NCI-H748 (cell line): ENCODE data around the gene NFIB.
A peak's percentile ranks its signal among the peaks of the same experiment; 100 is the strongest.

Experiments used
- DNase-seq: peaks from one replicate; lab custom pipeline; 2025; ENCODE audit not compliant: unreplicated experiment; lab: John Stamatoyannopoulos, UW

NFIB gene

DNA sequence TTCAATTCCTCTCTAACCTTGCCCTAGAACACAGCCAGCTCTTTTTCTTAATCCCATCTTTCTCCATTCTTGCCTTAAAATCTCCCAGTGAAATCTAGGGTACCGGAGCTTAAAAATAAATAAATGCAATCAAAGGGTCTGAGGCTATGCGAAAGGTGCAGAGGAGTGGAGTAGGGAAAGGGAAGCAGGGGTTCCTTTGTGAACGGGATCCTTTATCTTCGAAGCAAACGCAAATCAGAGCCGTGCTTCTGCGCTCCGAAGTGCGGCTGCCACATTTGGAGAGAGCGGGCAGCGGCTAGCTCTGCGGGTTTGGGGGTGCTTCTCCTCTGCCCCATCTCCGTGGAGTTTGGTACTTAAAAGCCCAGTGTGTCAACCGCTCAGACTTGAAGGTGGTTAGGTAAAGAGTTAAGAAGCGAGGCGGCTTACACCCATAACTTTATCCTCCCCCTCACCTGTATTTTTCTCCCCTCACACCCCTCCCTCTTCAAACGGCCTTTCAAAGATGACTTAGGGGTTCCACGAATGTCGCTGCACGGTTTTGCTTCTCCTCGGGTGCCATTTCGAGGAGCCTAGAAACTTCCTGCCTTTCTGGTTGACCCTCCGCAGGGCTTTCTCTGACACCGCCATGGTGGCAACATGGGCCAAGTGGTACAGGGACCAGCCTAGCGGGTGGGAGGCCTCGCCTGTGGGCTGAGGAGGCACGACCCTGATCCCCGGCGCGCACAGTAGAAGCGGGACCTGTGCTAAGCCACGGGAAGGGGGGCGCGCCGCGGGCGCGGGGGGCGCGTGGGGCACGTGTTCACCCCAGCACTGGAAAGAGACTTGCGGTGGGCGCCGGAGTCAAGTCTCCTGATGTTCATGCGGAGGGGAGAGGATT is 31.7 kb upstream of the NFIB start:
- no peak for DNase-seq

DNA sequence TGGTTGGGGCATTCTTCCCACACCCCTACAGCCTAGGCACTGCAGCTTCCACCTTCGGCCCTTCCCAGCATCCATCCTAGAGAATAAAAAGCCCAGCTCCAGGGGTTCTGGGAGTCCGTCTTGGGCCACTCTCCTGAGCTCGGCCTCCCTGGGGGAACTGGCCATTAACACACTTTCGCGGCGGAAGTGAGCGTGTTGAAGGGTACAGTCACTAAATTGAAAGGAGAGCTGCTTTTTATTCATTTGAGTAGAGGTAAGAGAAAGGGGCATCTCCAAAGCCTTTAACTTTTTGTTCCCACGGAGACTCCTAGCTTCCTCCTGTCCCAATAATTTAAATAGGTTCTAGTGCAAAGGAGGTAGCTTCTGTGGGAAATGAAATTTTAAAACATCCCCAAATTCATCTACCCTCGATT is 31.0 kb upstream of the NFIB start:
- DNase-seq = no peak

DNA sequence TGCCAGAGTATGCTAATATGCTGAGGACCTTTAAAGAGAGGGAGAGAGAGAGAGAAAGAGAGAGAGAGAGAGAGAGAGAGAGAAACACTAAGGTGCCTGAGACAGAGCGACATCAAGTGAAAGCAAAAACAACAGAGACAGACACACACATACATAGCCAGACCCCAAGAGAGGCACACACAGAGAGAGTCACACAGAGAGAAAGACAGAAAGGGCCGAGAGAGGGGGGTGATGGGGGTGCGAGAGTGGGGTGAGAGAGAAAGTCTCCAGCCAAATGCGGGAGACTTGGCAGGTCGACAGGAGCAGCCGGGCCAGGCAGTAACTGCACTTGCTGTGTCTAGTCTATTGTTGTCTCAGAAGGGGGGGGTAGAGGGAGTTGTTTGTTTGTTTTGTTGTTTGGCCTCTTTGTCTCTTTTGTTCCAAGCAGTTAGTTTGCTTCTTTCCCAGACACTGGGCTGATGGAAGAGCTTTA is 30.1 kb upstream of the NFIB start:
- peak; percentile 55 for DNase-seq

DNA sequence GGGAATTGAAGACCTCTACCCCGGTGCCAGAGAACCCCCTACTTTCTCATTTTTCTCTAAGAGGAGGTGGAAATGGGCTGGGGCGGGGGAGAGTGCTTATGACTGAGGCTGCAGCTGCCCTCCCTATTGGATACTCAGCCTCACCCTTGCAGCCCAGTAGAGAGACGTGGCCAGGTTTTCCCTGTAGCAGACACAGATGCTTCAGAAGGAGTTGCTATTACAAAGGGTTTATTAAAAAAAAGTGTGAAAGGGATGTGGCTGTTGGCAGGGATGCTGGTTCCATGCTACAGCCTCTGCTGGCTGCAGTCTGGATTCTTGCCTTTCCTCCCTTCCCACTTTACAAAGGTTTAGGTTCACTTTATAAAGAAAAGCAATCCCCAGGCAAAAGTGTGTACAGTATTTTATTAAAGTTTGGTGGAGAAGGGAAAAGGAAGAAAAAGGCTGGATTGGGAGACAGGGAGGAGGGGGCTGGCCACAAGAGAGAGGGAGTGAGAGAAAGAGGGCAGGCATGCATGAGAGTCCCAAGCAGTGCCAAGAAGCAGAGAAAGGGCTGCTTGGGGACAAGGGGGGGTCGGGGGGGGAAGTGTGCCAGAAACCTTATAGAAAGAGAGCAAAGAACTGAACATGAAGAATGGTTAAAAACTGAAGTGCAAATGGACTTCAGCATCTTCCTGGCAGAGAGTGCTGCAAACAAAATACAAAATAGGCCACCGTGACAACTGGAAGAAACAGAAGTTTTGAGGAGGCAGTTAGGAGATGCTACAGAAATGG is 29.5 kb upstream of the NFIB start:
- peak; percentile 17 for DNase-seq

DNA sequence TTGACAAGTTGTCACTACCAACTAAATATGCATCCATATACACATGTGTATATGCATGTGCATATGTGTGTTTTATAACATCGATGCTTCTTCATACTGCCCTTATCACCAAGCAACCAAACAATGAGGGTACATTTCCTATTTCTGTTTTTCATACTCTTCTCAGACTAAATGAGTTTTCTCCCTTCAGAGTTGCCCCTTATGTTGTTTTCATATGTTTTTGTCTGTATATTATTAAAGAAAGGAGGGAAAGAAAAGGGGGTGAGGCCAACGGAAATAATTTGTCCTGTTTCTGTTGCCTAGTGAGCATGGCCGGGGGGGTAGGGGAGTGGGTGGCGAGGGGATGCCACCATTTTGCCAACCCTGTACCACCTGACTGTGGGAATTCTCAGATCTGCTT is 28.8 kb upstream of the NFIB start:
- no peak for DNase-seq

DNA sequence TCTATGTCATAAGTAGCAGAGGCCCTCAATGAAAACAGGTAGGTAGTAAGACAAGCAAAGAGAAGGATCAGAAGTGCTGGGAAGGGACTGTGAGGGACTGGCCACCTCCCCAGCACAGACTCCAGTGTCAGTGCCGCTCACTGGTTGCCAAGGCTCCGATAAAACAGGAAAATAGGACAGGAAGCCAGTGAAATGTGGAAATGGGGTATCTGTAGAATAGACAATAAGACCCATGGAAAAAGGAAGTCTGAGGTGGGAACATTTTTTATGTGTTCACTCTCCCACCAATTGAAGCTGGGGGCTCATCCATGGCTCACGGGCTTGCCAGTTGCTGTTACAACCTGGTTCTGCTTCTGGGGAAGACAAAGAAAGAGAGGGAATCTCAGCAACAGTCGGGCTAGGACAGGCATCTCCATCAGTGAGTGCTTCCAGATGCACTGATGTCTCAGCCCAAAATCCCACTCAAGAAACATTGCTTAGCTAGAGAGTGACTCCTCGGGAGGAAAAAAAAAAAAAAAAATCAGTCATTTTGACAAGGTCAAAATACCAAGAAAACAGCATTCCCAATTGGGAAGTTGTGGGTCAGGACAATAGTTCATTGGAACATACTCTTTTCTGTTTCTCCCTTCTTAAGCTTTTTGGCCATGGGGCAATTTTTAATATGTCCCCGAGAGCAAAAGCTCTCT is 27.6 kb upstream of the NFIB start:
- no peak for DNase-seq

DNA sequence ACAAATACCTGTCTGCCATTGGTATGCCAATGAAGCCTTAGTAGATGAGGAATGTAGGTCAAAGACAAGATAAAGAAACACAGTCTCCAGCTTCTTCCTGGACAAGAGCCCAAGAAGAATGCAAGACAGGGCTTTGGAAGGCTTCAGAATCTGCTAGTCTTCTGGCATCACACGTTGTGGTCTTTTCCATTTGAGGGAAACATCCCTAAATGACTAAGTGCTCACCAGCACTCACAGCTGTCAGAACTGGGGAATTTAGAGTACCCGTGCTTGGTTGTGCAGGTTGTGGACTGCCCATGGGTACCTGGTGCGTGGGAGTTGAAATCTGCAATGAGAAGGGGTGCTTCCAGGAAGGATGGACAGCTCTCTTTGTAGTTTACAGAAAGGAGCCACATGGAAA is 27.1 kb upstream of the NFIB start:
- DNase-seq = no peak

DNA sequence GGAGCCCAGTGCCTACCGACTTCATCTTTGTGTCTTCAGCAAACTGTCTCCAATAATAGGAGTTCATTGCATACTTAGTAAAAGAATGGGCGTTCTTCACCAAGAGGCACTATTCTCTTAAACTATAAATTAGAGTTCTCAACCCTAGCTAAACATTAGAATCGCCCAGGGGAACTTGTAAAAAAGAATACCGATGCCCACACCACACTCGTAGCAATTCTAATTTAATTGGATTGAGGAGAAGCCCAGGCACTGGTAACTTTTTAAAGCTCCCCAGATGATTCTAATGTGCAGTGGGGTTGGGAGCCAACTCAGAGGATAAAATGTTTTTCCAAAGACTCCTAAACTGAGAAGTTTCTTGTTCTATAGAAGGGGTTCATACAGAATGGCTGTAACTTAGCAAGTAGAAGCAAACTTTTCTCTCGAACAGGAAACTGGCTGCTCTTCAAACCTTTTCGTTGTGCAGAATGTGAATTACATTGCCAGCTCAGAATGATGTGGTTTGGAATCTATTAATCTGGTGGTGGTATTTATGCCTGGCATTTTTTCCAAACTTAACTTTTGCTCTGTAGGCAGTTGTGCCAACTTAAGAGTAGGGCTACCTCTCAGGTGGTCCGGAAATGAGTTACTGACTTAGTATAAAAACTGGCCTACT is 26.4 kb upstream of the NFIB start:
- no peak for DNase-seq

DNA sequence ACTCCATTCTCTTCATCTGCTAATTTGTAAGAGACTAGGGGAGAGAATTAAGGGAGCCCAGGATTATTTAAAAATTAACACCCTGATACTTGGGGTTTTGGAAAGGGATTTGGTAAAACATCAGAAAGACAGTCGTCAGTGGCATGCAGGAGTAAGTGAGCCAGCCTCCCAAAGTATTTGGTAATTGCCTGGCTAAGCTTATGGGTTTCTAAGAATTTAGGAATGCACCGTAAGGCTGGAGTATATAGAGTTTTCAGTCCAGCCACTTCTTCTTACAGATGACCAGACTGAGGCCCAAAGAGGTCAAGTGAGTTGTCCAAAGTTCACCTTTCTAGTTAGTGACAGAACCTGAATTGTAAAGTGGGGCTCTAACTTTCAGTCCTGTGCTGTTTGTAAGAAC is 25.8 kb upstream of the NFIB start:
- DNase-seq = no peak

DNA sequence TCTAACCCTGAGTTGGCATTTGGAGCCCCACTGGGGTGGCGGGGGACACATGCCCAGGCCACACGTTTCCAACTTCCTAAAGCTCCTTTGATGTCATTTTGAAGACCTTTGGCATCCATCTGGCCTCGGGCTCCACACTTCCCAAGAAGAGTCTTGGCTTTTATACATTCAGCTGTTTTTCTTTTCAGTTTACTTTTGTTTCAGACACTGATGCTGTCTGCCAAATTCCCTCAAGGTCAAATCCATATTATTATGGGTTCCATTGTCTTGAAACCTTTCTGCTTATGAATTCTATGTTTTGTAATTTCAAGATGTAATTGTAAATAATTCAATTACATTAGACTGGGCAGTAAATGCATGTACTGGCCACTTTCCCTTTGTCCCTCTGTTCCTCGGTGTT is 23.7 kb upstream of the NFIB start:
- no peak for DNase-seq

DNA sequence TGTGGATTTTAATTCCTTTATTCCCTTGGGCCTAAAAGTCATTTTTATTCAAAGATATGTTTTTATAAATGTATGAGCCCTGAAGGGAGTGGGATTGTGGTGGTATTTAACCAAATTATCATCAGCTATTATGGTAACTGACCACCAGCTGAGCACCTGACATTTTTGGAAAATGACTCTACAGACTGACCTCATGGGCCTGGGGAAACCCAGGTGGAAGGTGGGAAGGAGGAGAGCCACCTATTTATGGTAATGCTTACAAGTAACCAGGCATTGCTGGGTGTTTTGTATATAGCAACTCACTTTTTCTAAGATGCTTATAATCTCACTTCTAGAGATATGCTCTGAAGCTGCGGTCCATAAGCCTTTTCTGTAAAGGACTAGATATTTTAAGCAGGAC is 22.3 kb upstream of the NFIB start:
- DNase-seq = no peak

DNA sequence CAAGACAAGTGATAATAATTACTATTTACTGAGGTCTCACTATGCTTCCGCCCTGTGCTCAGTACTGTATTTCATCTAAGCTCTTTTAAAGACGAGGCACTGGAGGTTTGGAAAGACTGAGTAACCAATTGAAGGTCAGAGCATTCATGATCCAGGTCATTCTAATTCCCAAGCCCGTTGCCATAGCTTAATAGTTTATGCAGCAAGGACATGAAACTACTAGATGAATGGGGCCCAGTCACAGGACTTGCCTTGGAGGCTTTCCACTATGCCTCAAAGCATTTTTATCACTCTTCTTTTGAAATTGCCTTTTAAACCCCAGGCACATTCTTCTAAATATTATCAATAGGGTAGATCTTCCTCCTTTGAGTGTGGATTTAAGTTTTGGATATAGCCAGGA is 17.2 kb upstream of the NFIB start:
- no peak for DNase-seq

DNA sequence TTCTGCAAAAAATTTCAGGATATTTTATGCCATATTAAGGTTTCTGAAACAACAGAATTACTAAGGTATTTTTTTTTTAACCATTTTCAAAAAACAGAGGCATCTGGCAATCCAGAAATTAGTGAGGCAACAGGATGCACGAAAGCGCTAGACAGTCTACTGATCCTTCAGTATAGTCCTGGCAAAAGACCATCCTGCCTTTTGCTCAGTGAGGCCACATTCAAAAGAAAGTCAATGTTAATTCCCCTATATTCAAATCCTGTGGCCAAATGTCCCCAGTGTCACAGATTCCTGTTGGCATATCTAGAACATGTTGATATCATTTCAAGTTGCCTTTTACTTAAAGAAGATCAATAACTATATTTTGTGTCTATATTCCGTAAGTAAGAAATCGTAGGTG is 13.1 kb upstream of the NFIB start:
- peak; percentile 49 for DNase-seq

DNA sequence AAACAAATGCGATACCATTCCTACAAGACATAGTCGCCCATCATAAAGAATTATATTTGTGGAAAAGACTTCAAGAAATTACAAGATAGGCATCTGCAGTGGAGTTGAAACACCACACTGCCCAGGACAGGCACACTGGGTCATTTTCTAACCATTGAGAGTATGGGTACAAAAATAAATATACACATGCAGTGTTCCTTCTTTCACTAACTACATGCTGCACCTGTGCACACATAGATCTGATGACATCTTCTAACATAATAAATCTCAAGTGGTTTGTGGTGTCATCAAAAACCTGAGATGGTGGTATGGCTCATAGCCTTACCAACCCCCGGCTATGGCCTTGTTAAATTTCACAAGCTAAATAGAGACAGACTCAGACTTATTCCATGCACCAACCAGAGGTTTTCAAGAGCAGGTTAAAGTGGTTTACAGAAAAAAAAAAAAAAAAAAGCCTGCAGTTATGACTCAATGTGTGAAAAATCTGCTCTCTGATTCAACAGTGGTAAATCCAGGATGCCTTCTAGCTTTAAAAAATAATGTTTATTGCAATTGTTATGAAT is 12.4 kb upstream of the NFIB start:
- DNase-seq = peak; percentile 99

DNA sequence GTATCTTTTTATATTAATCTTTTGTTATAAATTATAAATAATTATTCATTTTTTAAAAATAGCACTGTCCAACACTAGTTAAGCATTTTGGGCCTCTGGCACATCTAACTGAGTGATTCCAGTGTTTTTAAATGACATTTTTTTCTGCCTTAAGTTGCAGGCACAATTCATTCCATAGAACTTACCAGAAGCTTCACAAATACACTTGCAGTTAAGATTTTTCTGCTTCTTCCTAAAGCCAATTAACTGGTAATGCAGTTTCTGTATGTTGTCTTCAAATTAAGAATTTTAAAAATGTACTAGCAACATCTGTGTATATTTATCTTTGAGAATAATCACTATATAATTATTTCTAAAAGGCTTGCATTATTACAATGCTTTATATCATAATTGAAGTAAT is 11.2 kb upstream of the NFIB start:
- peak; percentile 41 for DNase-seq

DNA sequence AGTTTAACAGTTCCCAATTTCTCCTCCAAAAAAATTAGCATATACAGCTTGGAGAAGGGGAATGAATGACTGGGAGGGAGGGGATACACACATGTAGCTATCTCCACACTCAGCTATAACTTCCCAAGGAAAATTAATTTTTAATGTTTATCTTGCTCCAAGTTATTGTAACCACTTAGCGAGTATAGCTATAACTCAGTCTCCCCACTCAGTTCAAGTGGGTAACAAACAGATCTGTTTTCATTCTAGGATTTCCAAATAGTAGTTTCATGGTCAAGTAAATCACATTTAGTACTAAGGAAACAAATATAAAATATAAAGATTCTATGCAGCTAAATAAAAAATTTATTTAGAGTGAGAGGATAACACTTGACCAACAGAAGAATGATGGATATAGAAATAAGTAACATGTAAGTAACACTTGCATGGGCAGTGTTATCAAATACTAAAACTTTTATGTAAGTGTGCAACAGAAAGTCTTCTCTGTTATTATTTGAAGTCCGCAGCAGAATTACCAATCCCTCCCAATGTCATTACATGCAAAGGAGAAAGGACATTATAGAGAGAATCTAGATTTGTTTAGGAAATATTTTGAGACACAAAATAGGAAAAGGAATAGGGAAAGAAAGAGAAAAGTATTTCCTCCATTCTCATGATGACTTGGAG is 10.2 kb upstream of the NFIB start:
- peak; percentile 33 for DNase-seq

DNA sequence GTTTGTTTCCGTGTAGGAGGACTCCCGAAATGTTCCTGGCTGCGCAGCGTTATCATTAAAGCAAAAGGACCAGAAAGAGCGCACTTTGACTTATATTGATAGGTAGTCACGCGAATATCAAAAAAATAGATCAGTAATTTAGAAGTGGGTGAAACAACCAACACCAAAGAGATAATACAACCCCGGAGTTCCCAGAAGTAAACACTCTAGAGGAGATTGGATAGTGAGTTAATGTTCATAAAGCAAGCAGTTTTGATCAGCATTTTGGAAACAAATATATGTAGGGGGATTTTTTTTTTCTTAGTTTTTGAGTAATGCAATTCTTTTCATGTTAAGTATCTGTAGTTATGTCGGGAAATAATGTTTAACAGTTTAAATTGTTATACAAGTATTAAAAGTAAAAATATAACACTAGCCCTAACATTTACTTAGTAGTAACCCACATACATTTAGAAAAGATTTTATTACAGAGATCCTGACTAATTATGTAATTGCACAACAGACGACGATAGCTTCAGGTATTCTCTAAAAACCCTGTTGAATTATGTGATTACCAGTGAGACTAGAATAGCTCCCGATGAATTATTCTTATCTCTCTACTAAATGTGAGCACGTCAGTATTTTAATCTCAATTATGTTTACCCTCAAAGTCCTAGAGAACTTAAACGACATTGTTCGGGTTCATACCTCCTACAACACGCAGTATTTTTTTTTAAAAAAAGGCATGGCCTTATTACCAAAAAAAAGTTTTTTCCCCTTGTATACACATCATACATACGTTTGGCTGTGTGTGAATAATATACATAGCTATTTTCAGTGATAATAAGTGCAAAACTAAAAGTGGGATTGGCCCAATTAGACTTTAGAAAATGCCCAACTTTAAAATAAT is 9.4 kb upstream of the NFIB start:
- peak; percentile 45 for DNase-seq

DNA sequence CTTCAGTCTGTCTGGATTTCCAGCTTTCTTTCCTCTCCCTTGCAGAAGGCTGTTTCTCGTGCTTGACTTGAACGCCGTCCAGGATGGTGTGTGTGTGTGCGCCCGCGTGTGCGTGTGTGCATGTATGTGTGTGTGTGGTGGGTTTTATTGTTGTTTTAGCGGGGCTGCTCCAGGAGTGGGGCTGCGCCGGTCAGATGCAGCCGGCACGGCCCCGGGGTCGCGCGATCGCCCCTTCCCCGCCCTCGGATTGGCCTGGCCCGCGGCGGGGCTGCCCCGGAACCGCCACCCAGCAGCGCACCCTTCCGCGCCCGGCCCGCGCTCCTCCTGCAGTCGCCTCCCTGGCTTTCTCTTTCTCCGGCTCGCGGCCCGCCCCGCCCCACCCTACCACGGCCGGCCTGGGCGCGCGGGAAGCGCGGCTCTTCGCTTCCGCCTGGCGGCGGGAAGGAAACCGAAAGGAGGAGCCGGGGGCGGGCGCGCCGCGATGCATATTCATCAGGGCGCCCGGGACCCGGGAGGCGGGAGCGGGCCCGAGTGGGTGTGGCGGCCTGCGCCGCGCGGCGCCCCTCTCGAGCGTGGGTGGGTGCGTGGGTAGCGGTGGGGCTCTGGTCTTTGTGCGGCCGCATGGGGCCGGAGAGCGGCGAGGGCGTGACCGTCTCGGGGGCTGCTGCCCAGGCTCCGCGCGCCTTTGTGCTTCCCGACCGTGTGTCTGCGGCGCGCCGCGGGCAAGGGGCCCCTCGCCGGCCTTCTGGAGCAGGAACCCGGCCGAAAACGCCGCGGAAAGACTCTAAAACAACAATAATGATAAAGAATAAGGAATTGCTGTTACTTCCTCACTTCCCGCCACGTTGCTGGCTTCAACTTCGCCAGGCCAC is 8.5 kb upstream of the NFIB start:
- DNase-seq = peak; percentile 98
